HG02938 (cell line): ENCODE data around the gene BBS4.

ENCODE experiments used
- ATAC-seq: cut with Tn5 transposase; IDR thresholded peaks from one replicate; pipeline ENCODE4 v1.9.1; 2021; ENCODE audit warnings: mild to moderate bottlenecking, moderate library complexity; ENCODE audit not compliant: unreplicated experiment

Gene BBS4

GRCh38 chr15:72758182-72758581 is 72.2 kb downstream of the BBS4 start:
- ATAC-seq = no peak

- ATAC-seq = no peak
These were observed 74.7 kb downstream of the BBS4 start for GRCh38 chr15:72760590-72761260.

- ATAC-seq = no peak
These were observed 78.6 kb downstream of the BBS4 start for GRCh38 chr15:72764656-72765055.

GRCh38 chr15:72766025-72766424 is 80.0 kb downstream of the BBS4 start:
- no peak for ATAC-seq

- ATAC-seq = no peak
These were observed 80.8 kb downstream of the BBS4 start for GRCh38 chr15:72766780-72767179.

GRCh38 chr15:72770673-72771328 is 84.8 kb downstream of the BBS4 start:
- peak; percentile 47 for ATAC-seq

- no peak for ATAC-seq
These were observed 85.3 kb downstream of the BBS4 start for GRCh38 chr15:72771329-72771725.

- no peak for ATAC-seq
These were observed 88.8 kb downstream of the BBS4 start for GRCh38 chr15:72774696-72775383.

GRCh38 chr15:72778796-72779195 is 92.8 kb downstream of the BBS4 start:
- ATAC-seq = no peak

- no peak for ATAC-seq
These were observed 95.6 kb downstream of the BBS4 start for GRCh38 chr15:72781631-72782030.

GRCh38 chr15:72782274-72783003 is 96.4 kb downstream of the BBS4 start:
- ATAC-seq = no peak

GRCh38 chr15:72783004-72783639 is 97.1 kb downstream of the BBS4 start:
- ATAC-seq = peak; percentile 42

- ATAC-seq = peak; percentile 70
These were observed 97.8 kb downstream of the BBS4 start, which contains the start of gene ADPGK for GRCh38 chr15:72783640-72784455. TSS of gene ADPGK (minus strand) at chr15:72783758. CDS start at chr15:72783691, 67 bp downstream.

- peak; percentile 14 for ATAC-seq
These were observed 98.5 kb downstream of the BBS4 start for GRCh38 chr15:72784456-72784876.

- ATAC-seq = no peak
These were observed 99.4 kb downstream of the BBS4 start for GRCh38 chr15:72785432-72785831.

GRCh38 chr15:72785841-72786240 is 99.8 kb downstream of the BBS4 start:
- no peak for ATAC-seq

GRCh38 chr15:72786242-72786641 is 100.2 kb downstream of the BBS4 start:
- ATAC-seq = no peak

- ATAC-seq = no peak
These were observed 100.8 kb downstream of the BBS4 start for GRCh38 chr15:72786676-72787345.

GRCh38 chr15:72787526-72787925 is 101.5 kb downstream of the BBS4 start:
- ATAC-seq = no peak
